DND-41 (cell line): Measurements from ENCODE around the gene DENND1A.

Source experiments
- EZH2 ChIP-seq: IDR thresholded peaks from 3 replicates; pipeline ENCODE4 v1.6.1; 2012; ENCODE audit warnings: borderline replicate concordance, low read depth, mild to moderate bottlenecking, moderate library complexity, low read length, inconsistent platforms; ENCODE audit not compliant: severe bottlenecking
- TF ChIP-seq, protein P1 (sequence below): IDR thresholded peaks from 2 replicates; pipeline ENCODE4 v1.5.1; 2012; ENCODE audit warnings: borderline replicate concordance, low read length, moderate library complexity, mild to moderate bottlenecking; ENCODE audit not compliant: poor library complexity, severe bottlenecking; ENCODE audit errors: extremely low read depth

- TF ChIP-seq, protein P1, sequence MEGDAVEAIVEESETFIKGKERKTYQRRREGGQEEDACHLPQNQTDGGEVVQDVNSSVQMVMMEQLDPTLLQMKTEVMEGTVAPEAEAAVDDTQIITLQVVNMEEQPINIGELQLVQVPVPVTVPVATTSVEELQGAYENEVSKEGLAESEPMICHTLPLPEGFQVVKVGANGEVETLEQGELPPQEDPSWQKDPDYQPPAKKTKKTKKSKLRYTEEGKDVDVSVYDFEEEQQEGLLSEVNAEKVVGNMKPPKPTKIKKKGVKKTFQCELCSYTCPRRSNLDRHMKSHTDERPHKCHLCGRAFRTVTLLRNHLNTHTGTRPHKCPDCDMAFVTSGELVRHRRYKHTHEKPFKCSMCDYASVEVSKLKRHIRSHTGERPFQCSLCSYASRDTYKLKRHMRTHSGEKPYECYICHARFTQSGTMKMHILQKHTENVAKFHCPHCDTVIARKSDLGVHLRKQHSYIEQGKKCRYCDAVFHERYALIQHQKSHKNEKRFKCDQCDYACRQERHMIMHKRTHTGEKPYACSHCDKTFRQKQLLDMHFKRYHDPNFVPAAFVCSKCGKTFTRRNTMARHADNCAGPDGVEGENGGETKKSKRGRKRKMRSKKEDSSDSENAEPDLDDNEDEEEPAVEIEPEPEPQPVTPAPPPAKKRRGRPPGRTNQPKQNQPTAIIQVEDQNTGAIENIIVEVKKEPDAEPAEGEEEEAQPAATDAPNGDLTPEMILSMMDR = no peak
- no peak for TF ChIP-seq EZH2
Measured at GRCh38 chr9:123775289-123776284, 154.3 kb downstream of the DENND1A start.
